ENCODE results near the gene HOXC9. TPM values are rescaled to one million over a fixed set of nuclear protein-coding genes. Genes with fewer than 3 reads are reported as not detected.
A peak's percentile ranks its signal among the peaks of the same experiment; 100 is the strongest.

The HOXC9 gene
- total and polyA plus RNA-seq, 9 donors = 12.6 to 19.2 (median 15.6) TPM

GRCh38 chr12:54042970-54043853 lies 43.3 kb downstream of the HOXC9 start:
- Histone ChIP-seq H3K36me3 (ENCODE audit: control insufficient read depth, insufficient read depth, low read length) (peaks cover 8% of the 10 kb centered on the region), H3K9me3 (replicated peaks; ENCODE audit: control insufficient read depth, low read depth, low read length) (no peaks in the 10 kb centered on the region), H3K4me1 (ENCODE audit: control insufficient read depth, insufficient read depth, low read length) (peaks cover 66% of the 10 kb centered on the region), H3K4me3 (ENCODE audit: low read length) (no peak overlapping the region), H3K27ac (ENCODE audit: low read length) (peak overlapping the region; percentile 95), H3K27me3 (ENCODE audit: control insufficient read depth, insufficient read depth, low read length) (peaks cover 30% of the 10 kb centered on the region)
- DNase-seq = peak; percentile 92
- 0% methylated on average over 2 of the region's 6 CpGs for WGBS (ENCODE audit: insufficient coverage)

- no peak overlapping the region for H3K4me3 ChIP-seq (ENCODE audit: low read length)
- H3K4me1 ChIP-seq (ENCODE audit: control insufficient read depth, insufficient read depth, low read length) = peaks cover 52% of the 10 kb centered on the region
- no peak for DNase-seq
- no CpG with 5 or more reads among the region's 5 CpGs for WGBS (ENCODE audit: insufficient coverage)
- H3K9me3 ChIP-seq (replicated peaks; ENCODE audit: control insufficient read depth, low read depth, low read length) = no peaks in the 10 kb centered on the region
- peaks cover 24% of the 10 kb centered on the region for H3K27me3 ChIP-seq (ENCODE audit: control insufficient read depth, insufficient read depth, low read length)
- peaks cover 10% of the 10 kb centered on the region for H3K36me3 ChIP-seq (ENCODE audit: control insufficient read depth, insufficient read depth, low read length)
- H3K27ac ChIP-seq (ENCODE audit: low read length) = peak overlapping the region; percentile 95
Observed at GRCh38 chr12:54044425-54045103, 44.6 kb downstream of the HOXC9 start.

DNA sequence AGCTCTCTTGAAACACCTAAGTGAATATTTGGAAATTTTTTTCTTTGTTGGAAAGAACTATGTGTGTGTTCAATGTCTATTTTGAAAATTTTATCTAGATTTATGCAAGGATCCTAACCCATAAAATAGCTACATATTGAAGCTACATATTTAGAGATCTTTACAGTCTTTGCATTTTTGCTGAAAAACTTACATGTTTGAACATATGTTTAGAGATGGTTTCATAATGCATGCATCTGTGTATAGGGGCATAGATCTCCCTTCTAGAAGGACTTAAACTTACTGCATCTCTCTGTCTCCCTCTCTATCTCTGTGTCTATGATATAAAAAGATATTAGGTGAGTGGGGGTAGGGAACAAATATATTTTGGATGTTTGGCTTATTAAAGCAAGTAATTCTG lies 45.4 kb downstream of the HOXC9 start:
- no peak for DNase-seq
- Histone ChIP-seq H3K4me1 (ENCODE audit: control insufficient read depth, insufficient read depth, low read length) (peaks cover 44% of the 10 kb centered on the region), H3K4me3 (ENCODE audit: low read length) (no peak overlapping the region), H3K36me3 (ENCODE audit: control insufficient read depth, insufficient read depth, low read length) (peaks cover 10% of the 10 kb centered on the region), H3K27ac (ENCODE audit: low read length) (no peak overlapping the region), H3K9me3 (replicated peaks; ENCODE audit: control insufficient read depth, low read depth, low read length) (no peaks in the 10 kb centered on the region), H3K27me3 (ENCODE audit: control insufficient read depth, insufficient read depth, low read length) (peaks cover 22% of the 10 kb centered on the region)

DNA sequence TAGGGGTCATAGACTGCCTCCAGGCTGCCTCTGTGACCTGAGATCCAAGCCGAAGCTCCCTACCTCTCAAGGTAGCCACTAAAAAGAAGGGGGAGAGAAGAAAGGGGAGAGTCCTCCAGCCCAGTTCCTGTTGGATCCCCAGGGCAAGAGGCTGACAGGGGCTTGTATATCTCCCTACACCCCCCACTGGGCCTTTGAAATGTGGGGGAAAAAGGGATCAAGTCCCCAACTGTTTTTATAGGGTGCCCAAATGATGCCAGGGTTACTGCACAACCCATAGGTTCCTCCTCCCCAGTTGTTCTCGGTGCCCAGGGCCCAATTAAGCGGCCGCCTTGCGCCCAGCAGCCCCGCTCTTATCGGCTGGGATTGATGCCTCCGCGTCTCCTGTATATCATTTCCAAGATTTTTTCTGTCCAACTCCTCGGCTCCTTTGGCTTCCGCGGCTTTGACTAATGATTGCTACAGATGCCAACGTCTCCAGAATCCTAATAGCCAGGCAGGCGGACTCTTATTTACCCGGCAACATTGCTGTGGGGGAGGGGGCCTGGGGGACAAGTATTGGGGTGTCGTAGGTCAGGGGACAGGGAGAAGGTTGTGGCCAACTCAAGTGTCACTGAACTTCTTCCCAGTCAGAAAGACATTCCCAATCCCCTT lies 46.0 kb downstream of the HOXC9 start:
- DNase-seq = no peak
- WGBS (ENCODE audit: insufficient coverage) = 83% methylated on average over 8 of the region's 16 CpGs
- Histone ChIP-seq H3K27me3 (ENCODE audit: control insufficient read depth, insufficient read depth, low read length) (peaks cover 25% of the 10 kb centered on the region), H3K4me3 (ENCODE audit: low read length) (no peak overlapping the region), H3K36me3 (ENCODE audit: control insufficient read depth, insufficient read depth, low read length) (peaks cover 10% of the 10 kb centered on the region), H3K9me3 (replicated peaks; ENCODE audit: control insufficient read depth, low read depth, low read length) (no peaks in the 10 kb centered on the region), H3K27ac (ENCODE audit: low read length) (no peak overlapping the region), H3K4me1 (ENCODE audit: control insufficient read depth, insufficient read depth, low read length) (peaks cover 39% of the 10 kb centered on the region)

DNA sequence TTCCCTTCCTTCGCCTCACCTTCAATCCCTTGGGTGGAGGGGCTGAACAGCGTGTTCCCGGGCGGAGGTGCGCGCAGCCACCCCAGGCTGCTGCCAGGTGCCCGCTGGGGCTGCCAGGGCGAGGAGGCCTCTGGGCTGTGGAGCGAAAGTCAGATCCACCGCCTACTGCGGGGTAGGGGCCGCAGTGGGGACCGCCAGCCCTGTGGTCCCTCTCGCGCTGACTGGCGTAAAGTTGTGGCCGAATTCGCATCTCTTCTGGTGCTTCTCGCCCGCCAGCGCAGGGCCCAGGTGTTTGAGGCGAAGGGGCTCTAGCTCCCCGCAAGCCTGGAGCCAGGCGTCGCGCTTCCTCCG lies 46.8 kb downstream of the HOXC9 start:
- 49% methylated on average over 21 of the region's 27 CpGs for WGBS (ENCODE audit: insufficient coverage)
- H3K36me3 ChIP-seq (ENCODE audit: control insufficient read depth, insufficient read depth, low read length) = peaks cover 10% of the 10 kb centered on the region
- no peaks in the 10 kb centered on the region for H3K9me3 ChIP-seq (replicated peaks; ENCODE audit: control insufficient read depth, low read depth, low read length)
- H3K4me1 ChIP-seq (ENCODE audit: control insufficient read depth, insufficient read depth, low read length) = peaks cover 41% of the 10 kb centered on the region
- peaks cover 32% of the 10 kb centered on the region for H3K27me3 ChIP-seq (ENCODE audit: control insufficient read depth, insufficient read depth, low read length)
- H3K27ac ChIP-seq (ENCODE audit: low read length) = no peak overlapping the region
- H3K4me3 ChIP-seq (ENCODE audit: low read length) = no peak overlapping the region
- no peak for DNase-seq

- H3K36me3 ChIP-seq (ENCODE audit: control insufficient read depth, insufficient read depth, low read length) = peaks cover 10% of the 10 kb centered on the region
- peaks cover 45% of the 10 kb centered on the region for H3K4me1 ChIP-seq (ENCODE audit: control insufficient read depth, insufficient read depth, low read length)
- DNase-seq = no peak
- no peaks in the 10 kb centered on the region for H3K9me3 ChIP-seq (replicated peaks; ENCODE audit: control insufficient read depth, low read depth, low read length)
- no peak overlapping the region for H3K27ac ChIP-seq (ENCODE audit: low read length)
- no peak overlapping the region for H3K4me3 ChIP-seq (ENCODE audit: low read length)
- peaks cover 36% of the 10 kb centered on the region for H3K27me3 ChIP-seq (ENCODE audit: control insufficient read depth, insufficient read depth, low read length)
- 58% methylated on average over 58 of the region's 61 CpGs for WGBS (ENCODE audit: insufficient coverage)
Observed at GRCh38 chr12:54047160-54047963, 47.4 kb downstream of the HOXC9 start.

DNA sequence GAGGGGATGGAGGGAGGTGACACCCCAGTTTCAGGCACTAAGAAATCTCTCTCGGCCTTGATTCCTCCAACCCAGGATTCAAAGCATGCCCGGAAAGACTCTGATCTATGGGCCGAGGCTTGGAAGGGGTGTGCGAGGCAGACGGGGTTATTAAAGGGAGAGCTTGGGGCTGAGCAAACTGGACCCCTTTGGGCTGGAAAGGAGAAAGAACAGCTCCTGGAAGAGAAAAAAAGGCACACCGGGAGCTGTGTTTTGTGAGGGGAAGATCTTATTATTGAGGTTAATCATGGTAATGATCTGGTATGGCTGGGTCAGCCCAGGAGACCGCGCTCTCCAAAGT lies 48.0 kb downstream of the HOXC9 start:
- WGBS (ENCODE audit: insufficient coverage) = 89% methylated on average over 4 of the region's 8 CpGs
- Histone ChIP-seq H3K4me3 (ENCODE audit: low read length) (no peak overlapping the region), H3K9me3 (replicated peaks; ENCODE audit: control insufficient read depth, low read depth, low read length) (no peaks in the 10 kb centered on the region), H3K36me3 (ENCODE audit: control insufficient read depth, insufficient read depth, low read length) (peaks cover 10% of the 10 kb centered on the region), H3K4me1 (ENCODE audit: control insufficient read depth, insufficient read depth, low read length) (peaks cover 45% of the 10 kb centered on the region), H3K27me3 (ENCODE audit: control insufficient read depth, insufficient read depth, low read length) (peaks cover 42% of the 10 kb centered on the region), H3K27ac (ENCODE audit: low read length) (no peak overlapping the region)
- no peak for DNase-seq

DNA sequence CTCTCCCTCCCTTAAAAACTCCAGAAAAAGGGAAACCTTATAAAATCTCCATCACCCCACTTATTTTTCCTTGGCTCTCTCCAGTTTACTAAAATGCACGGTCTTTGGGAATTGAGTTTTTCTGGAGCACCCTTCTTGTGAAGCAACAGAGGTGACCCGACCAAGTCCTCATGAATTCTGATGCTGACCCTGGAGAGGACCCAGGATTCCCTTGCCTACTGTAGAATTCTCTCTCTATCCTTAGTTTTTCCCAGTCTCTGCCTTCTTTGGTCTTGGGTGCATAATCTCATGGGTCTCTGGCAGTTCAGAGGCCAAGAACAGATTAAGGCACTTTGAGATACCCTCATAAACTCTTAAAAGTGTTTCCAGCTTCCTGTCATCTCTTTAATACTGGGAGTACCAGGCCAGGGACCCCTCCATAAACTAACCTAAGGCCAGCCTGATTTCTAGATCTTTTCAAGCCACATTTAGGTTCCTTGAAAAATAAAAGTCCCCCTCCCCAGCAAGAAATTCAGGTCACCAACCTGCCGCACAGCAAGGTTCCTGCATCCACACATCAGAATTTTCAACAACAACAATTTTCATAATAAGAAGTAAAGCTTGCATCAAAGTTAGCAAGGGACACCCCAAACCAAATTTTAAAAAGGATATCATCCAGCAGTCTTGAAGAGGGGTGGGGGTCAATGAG lies 48.6 kb downstream of the HOXC9 start:
- H3K9me3 ChIP-seq (replicated peaks; ENCODE audit: control insufficient read depth, low read depth, low read length) = no peaks in the 10 kb centered on the region
- H3K4me1 ChIP-seq (ENCODE audit: control insufficient read depth, insufficient read depth, low read length) = peaks cover 43% of the 10 kb centered on the region
- peaks cover 10% of the 10 kb centered on the region for H3K36me3 ChIP-seq (ENCODE audit: control insufficient read depth, insufficient read depth, low read length)
- peaks cover 47% of the 10 kb centered on the region for H3K27me3 ChIP-seq (ENCODE audit: control insufficient read depth, insufficient read depth, low read length)
- WGBS (ENCODE audit: insufficient coverage) = 74% methylated on average over 3 of the region's 3 CpGs
- H3K4me3 ChIP-seq (ENCODE audit: low read length) = no peak overlapping the region
- no peak overlapping the region for H3K27ac ChIP-seq (ENCODE audit: low read length)
- no peak for DNase-seq

- Histone ChIP-seq H3K27me3 (ENCODE audit: control insufficient read depth, insufficient read depth, low read length) (peaks cover 50% of the 10 kb centered on the region), H3K4me1 (ENCODE audit: control insufficient read depth, insufficient read depth, low read length) (peaks cover 38% of the 10 kb centered on the region), H3K27ac (ENCODE audit: low read length) (no peak overlapping the region), H3K4me3 (ENCODE audit: low read length) (no peak overlapping the region), H3K36me3 (ENCODE audit: control insufficient read depth, insufficient read depth, low read length) (peaks cover 10% of the 10 kb centered on the region), H3K9me3 (replicated peaks; ENCODE audit: control insufficient read depth, low read depth, low read length) (no peaks in the 10 kb centered on the region)
- DNase-seq = no peak
- WGBS (ENCODE audit: insufficient coverage) = 94% methylated on average over 3 of the region's 6 CpGs
Observed at GRCh38 chr12:54049108-54049507, 49.1 kb downstream of the HOXC9 start.

All from muscle of leg (tissue), 11 donors.